OCI-LY1 (cell line): ENCODE measurements around the gene SYNJ1.

Experiments used
- H2AFZ ChIP-seq: fragments of 200-600 bp; sonication (generic), shearing (Covaris generic); 2 replicates; pipeline ENCODE4 v1.6.0; 2014; ENCODE audit warnings: antibody characterized with exemption, mild to moderate bottlenecking, low read length
- H3F3A ChIP-seq: fragments of 200-600 bp; sonication (generic), shearing (Covaris generic); 2 replicates; pipeline ENCODE4 v1.6.0; 2014; ENCODE audit warnings: mild to moderate bottlenecking, antibody characterized with exemption, low read length, moderate library complexity; ENCODE audit not compliant: insufficient read depth
- H3K27ac ChIP-seq: fragments of 200-600 bp; sonication (generic); 2 replicates; pipeline ENCODE4 v1.5.1; 2014; ENCODE audit warnings: low read length, mixed run types, mild to moderate bottlenecking, low read depth; ENCODE audit not compliant: poor library complexity, severe bottlenecking
- H3K27me3 ChIP-seq: fragments of 200-600 bp; sonication (generic); 2 replicates; pipeline ENCODE4 v1.6.0; 2014; ENCODE audit warnings: antibody characterized with exemption, mild to moderate bottlenecking, low read length, moderate library complexity; ENCODE audit not compliant: insufficient read depth
- H3K36me3 ChIP-seq: fragments of 200-600 bp; sonication (generic); 2 replicates; pipeline ENCODE4 v1.6.1; 2014; ENCODE audit warnings: mild to moderate bottlenecking, antibody characterized with exemption, low read length, moderate library complexity, mixed read lengths; ENCODE audit not compliant: insufficient read depth
- H3K4me1 ChIP-seq: fragments of 200-600 bp; sonication (generic); 2 replicates; pipeline ENCODE4 v1.5.1; 2014; ENCODE audit warnings: mild to moderate bottlenecking, low read length, moderate library complexity; ENCODE audit not compliant: insufficient read depth, severe bottlenecking
- H3K4me2 ChIP-seq: fragments of 200-600 bp; sonication (generic), shearing (Covaris generic); 2 replicates; pipeline ENCODE4 v1.6.1; 2014; ENCODE audit warnings: low read length
- H3K4me3 ChIP-seq: fragments of 200-600 bp; sonication (generic); 2 replicates; pipeline ENCODE4 v1.5.1; 2014; ENCODE audit warnings: low read length, low read depth, mild to moderate bottlenecking, mixed read lengths; ENCODE audit not compliant: poor library complexity, severe bottlenecking
- H3K79me2 ChIP-seq: fragments of 200-600 bp; shearing (Covaris generic); 2 replicates; pipeline ENCODE4 v1.6.1; 2016; ENCODE audit warnings: mixed run types, low read length, mixed read lengths; ENCODE audit not compliant: insufficient read depth
- H3K9ac ChIP-seq: fragments of 200-600 bp; sonication (generic), shearing (Covaris generic); 2 replicates; pipeline ENCODE4 v1.6.1; 2014; ENCODE audit warnings: mild to moderate bottlenecking, low read length, mixed read lengths
- H3K9me2 ChIP-seq: fragments of 200-600 bp; sonication (generic), shearing (Covaris generic); 2 replicates; pipeline ENCODE4 v1.6.1; 2014; ENCODE audit warnings: low read depth, mild to moderate bottlenecking, low read length, mixed read lengths
- H3K9me3 ChIP-seq: fragments of 200-600 bp; shearing (Covaris generic); 2 replicates; pipeline ENCODE4 v1.6.1; 2014; ENCODE audit warnings: low read length, mixed read lengths
- H4K20me1 ChIP-seq: fragments of 200-600 bp; sonication (generic), shearing (Covaris generic); 2 replicates; pipeline ENCODE4 v1.6.0; 2016; ENCODE audit warnings: mild to moderate bottlenecking, low read length; ENCODE audit not compliant: insufficient read depth
- CTCF ChIP-seq: fragments of 200-600 bp; sonication (generic), shearing (Covaris generic); IDR thresholded peaks from 2 replicates; pipeline ENCODE4 v1.5.1; 2017; ENCODE audit warnings: mild to moderate bottlenecking, antibody characterized with exemption, low read length, moderate library complexity, mixed read lengths
- EZH2 ChIP-seq: fragments of 200-600 bp; sonication (generic), shearing (Covaris generic); IDR thresholded peaks from 2 replicates; pipeline ENCODE4 v1.8.0; 2017; ENCODE audit warnings: borderline replicate concordance, mixed run types, mild to moderate bottlenecking, antibody characterized with exemption, low read length, moderate library complexity, mixed read lengths

Gene SYNJ1

DNA sequence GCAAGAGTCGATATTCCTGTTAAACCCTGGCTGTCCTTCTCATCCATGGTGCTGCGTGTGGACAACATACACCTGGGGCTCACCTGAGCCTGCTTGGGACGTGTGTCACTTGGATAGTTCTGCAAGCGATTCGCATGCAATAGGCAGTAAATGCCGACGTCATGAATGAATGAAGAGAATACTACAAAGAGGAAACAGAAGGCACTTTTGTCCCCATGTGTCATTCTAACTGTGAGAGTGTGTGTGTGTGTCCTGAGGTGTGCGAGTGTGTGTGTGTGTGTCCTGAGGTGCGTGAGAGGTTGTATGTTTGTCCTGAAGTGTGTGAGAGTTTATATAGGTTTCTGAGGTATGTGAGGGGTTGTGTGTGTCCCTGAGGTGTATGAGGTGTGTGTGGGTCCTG lies 141.8 kb downstream of the SYNJ1 start:
- H3K9me2 ChIP-seq, result no peaks in the 10 kb centered on the region
- no peaks in the 10 kb centered on the region for H4K20me1 ChIP-seq
- H3K36me3 ChIP-seq, result no peaks in the 10 kb centered on the region
- no peak overlapping the region for H3K9ac ChIP-seq
- H3K4me2 ChIP-seq, result no peak overlapping the region
- H3K27ac ChIP-seq, result no peak overlapping the region
- no peaks in the 10 kb centered on the region for H3K9me3 ChIP-seq
- H3K79me2 ChIP-seq, result no peaks in the 10 kb centered on the region
- H3K4me1 ChIP-seq, result no peaks in the 10 kb centered on the region
- no peak for TF ChIP-seq CTCF
- no peak for TF ChIP-seq EZH2
- H3K4me3 ChIP-seq, result no peak overlapping the region
- no peak overlapping the region for H2AFZ ChIP-seq
- no peaks in the 10 kb centered on the region for H3F3A ChIP-seq
- no peaks in the 10 kb centered on the region for H3K27me3 ChIP-seq

GRCh38 chr21:32585042-32585710 lies 142.6 kb downstream of the SYNJ1 start, which contains the start of gene TCP10L:
TSS of gene TCP10L (minus strand) at chr21:32585523. CDS start at chr21:32584304, 1,219 bp downstream.
- Histone ChIP-seq H3K9me2 (no peaks in the 10 kb centered on the region), H3K36me3 (no peaks in the 10 kb centered on the region), H3K9me3 (no peaks in the 10 kb centered on the region), H3K27me3 (no peaks in the 10 kb centered on the region), H4K20me1 (no peaks in the 10 kb centered on the region), H3F3A (no peaks in the 10 kb centered on the region), H3K9ac (no peak within 1 kb of the TSS), H2AFZ (no peak within 1 kb of the TSS), H3K4me1 (no peaks in the 10 kb centered on the region), H3K4me2 (no peak within 1 kb of the TSS), H3K4me3 (no peak within 1 kb of the TSS), H3K79me2 (no peaks in the 10 kb centered on the region), H3K27ac (no peak within 1 kb of the TSS)
- TF ChIP-seq EZH2 (no peak), CTCF (no peak)

DNA sequence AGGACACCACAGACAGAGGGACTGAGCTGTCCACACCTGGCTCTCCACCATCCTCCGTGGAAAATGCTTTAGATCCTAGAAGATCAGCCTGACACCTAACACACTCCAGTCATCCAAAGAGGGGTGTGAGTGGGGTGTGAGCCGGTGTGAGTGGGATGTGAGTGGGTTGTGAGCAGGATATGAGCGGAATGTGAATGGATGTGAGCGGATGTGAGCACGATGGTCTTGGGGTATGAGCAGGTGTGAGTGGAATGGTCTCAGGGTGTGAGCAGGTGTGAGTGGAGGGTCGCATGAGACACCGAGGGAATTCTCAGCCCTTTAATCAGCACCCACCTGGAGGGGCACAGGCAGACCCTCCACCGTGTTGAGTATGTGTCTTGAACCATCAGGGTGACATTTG lies 143.3 kb downstream of the SYNJ1 start:
- H4K20me1 ChIP-seq, result no peaks in the 10 kb centered on the region
- H3K9me2 ChIP-seq, result no peaks in the 10 kb centered on the region
- H3K9ac ChIP-seq, result no peak overlapping the region
- H3F3A ChIP-seq, result no peaks in the 10 kb centered on the region
- H3K4me3 ChIP-seq, result no peak overlapping the region
- no peaks in the 10 kb centered on the region for H3K4me1 ChIP-seq
- TF ChIP-seq EZH2 (no peak), CTCF (no peak)
- no peaks in the 10 kb centered on the region for H3K27me3 ChIP-seq
- H2AFZ ChIP-seq, result no peak overlapping the region
- no peak overlapping the region for H3K4me2 ChIP-seq
- no peaks in the 10 kb centered on the region for H3K79me2 ChIP-seq
- H3K27ac ChIP-seq, result no peak overlapping the region
- no peaks in the 10 kb centered on the region for H3K9me3 ChIP-seq
- no peaks in the 10 kb centered on the region for H3K36me3 ChIP-seq
